ENCODE results near the gene F7. TPM values are rescaled to one million over a fixed set of nuclear protein-coding genes. Genes with fewer than 3 reads are reported as not detected.

The F7 gene
- polyA plus RNA-seq, 2 of the 4 experiments (the other 2 are of a cell fraction), result 0.26 to 0.65 TPM

DNA sequence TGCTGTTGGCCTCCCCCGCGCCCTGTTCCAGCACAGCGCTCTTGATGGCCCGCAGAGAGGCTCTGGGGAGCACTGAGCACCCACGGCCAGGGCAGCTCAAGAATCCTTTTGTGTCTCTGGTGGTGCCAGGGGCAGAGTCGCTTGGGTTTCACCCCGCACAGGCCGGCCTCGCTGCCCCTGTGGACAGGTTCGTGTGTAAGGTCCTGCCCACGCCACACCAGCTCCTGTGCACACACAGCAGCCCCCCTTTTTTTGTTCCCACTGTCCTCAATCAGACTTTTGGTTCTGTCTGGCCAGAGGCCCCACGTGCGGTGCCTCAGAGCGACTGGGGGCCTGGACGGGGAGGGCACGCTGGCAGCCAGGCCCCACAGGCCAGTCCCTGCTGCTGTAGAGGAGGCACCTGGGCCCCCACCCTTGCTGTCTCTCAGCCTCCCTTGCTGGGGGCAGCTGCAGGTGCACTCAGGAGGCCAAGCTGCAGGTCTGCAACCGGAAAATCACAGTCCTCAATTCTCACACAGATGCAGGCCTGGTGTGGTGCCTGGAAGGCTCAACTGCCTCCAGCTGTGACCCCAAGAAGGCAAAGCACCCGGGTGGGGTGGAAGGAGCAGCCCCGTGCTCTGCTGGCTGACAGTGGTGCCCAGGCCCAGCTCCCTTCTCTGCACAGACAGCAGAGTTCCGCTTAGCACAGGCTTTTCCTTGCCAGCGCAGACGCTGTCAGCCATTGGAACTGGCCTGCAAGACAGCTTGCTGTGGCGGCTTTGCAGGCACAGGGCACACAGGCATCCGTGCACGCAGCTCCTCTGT is 12.6 kb upstream of the F7 start:
- CTCF ChIA-PET, result interaction anchor here (0.5 to 0.9 kb wide), 2 partner anchors 18 to 21 kb away, joined by 3 read pairs; no protein-coding TSS in a partner anchor
- FAIRE-seq (no peak), ATAC-seq (no peak), DNase-seq (ENCODE audit: low read depth in 1 of 2, low spot score in 1 of 2) (no peak)
- 74% methylated on average over 9 of the region's 25 CpGs for WGBS (ENCODE audit: missing lambda C conversion rate)
- H3K27ac ChIP-seq, result no peak overlapping the region
- no peak overlapping the region for H3K4me2 ChIP-seq
- TF ChIP-seq ESRRA (IDR thresholded peaks at IDR 0.05; ENCODE audit: borderline replicate concordance, low read length) (no peak), JUNB (IDR thresholded peaks at IDR 0.05) (no peak)
- no peak overlapping the region for H3K4me3 ChIP-seq
- H3K4me1 ChIP-seq, result no peaks in the 10 kb centered on the region
- H3K9me3 ChIP-seq, result no peaks in the 10 kb centered on the region
- POLR2A ChIA-PET, result no interaction called here

DNA sequence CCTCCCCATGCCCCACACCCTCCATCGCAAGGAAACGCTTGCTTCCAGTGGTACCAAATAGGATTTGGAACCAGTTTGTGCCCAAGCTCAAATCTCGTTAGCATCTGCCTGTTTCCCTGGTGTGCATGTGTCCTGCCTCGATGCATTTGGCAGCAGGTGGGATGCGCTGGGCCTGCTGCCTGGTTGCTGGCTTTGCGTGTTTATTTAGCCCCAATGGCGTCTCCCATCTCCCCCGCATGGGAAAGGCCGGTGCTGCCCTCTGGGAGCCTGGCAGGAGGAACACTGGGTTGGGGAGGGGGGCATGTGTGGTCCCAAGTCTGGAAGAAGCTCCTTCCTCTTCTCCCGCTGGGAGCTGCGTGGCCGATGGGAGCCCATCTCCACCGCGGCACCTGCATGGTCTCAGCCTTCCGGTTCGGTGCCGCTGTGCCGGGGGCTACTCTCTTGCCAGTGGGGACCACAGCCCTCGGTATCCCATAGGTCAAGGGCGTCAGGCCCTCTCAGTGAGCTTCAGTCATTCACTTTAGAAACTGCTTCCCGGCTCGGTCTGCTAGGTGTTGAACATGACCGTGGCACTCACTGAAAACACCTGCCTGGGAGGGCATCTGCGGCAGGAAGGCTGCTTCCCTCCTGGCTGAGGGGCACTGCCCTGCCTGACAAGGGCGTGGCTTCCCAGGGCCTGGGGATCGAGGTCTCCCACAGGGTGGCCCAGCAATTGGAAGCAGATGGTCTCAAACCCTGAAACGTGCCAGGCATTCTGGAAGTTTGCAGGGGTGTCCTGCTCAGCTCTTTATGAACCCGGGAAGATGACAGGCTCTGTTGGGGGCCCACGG is 11.8 kb upstream of the F7 start:
- no peaks in the 10 kb centered on the region for H3K4me1 ChIP-seq
- DNase-seq (ENCODE audit: low read depth in 1 of 2, low spot score in 1 of 2) (no peak), ATAC-seq (no peak), FAIRE-seq (no peak)
- no peak overlapping the region for H3K4me2 ChIP-seq
- H3K4me3 ChIP-seq, result no peak overlapping the region
- ChIA-PET POLR2A (no interaction called here), CTCF (interaction anchor here (0.9 kb wide), 1 partner anchor 21 kb away, joined by 3 read pairs; no protein-coding TSS in a partner anchor)
- TF ChIP-seq SMC3 (IDR thresholded peaks at IDR 0.05) (no peak), CBX8 (IDR thresholded peaks at IDR 0.05) (no peak), BHLHE40 (IDR thresholded peaks at IDR 0.05; ENCODE audit: low read depth, low read length) (no peak), CBX2 (IDR thresholded peaks at IDR 0.05; ENCODE audit: borderline replicate concordance, low read depth) (no peak), RNF2 (IDR thresholded peaks at IDR 0.05; ENCODE audit: borderline replicate concordance, low read depth) (no peak), NR3C1 (IDR thresholded peaks at IDR 0.05) (no peak), ZSCAN20 (CRISPR knock-in tag; IDR thresholded peaks at IDR 0.05) (no peak), RFX5 (IDR thresholded peaks at IDR 0.05) (no peak), TFCP2L1 (CRISPR knock-in tag; IDR thresholded peaks at IDR 0.05) (no peak), TP53 (CRISPR knock-in tag; IDR thresholded peaks at IDR 0.05) (no peak), HOXA7 (CRISPR knock-in tag; IDR thresholded peaks at IDR 0.05) (no peak), ZFP36 (IDR thresholded peaks at IDR 0.05; ENCODE audit: borderline replicate concordance, partially characterized antibody) (no peak), KDM5A (IDR thresholded peaks at IDR 0.05) (no peak)
- TF ChIP-seq, protein P1, sequence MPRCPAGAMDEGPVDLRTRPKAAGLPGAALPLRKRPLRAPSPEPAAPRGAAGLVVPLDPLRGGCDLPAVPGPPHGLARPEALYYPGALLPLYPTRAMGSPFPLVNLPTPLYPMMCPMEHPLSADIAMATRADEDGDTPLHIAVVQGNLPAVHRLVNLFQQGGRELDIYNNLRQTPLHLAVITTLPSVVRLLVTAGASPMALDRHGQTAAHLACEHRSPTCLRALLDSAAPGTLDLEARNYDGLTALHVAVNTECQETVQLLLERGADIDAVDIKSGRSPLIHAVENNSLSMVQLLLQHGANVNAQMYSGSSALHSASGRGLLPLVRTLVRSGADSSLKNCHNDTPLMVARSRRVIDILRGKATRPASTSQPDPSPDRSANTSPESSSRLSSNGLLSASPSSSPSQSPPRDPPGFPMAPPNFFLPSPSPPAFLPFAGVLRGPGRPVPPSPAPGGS (IDR thresholded peaks at IDR 0.05), result no peak
- TF ChIP-seq, protein P2, sequence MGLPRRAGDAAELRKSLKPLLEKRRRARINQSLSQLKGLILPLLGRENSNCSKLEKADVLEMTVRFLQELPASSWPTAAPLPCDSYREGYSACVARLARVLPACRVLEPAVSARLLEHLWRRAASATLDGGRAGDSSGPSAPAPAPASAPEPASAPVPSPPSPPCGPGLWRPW (IDR thresholded peaks at IDR 0.05), result no peak
- TF ChIP-seq, protein P3, sequence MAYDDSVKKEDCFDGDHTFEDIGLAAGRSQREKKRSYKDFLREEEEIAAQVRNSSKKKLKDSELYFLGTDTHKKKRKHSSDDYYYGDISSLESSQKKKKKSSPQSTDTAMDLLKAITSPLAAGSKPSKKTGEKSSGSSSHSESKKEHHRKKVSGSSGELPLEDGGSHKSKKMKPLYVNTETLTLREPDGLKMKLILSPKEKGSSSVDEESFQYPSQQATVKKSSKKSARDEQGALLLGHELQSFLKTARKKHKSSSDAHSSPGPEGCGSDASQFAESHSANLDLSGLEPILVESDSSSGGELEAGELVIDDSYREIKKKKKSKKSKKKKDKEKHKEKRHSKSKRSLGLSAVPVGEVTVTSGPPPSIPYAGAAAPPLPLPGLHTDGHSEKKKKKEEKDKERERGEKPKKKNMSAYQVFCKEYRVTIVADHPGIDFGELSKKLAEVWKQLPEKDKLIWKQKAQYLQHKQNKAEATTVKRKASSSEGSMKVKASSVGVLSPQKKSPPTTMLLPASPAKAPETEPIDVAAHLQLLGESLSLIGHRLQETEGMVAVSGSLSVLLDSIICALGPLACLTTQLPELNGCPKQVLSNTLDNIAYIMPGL (CRISPR knock-in tag; IDR thresholded peaks at IDR 0.05; ENCODE audit: borderline replicate concordance), result no peak
- H3K9me3 ChIP-seq, result no peaks in the 10 kb centered on the region
- H3K27ac ChIP-seq, result no peak overlapping the region
- WGBS (ENCODE audit: missing lambda C conversion rate), result 90% methylated on average over 14 of the region's 29 CpGs

DNA sequence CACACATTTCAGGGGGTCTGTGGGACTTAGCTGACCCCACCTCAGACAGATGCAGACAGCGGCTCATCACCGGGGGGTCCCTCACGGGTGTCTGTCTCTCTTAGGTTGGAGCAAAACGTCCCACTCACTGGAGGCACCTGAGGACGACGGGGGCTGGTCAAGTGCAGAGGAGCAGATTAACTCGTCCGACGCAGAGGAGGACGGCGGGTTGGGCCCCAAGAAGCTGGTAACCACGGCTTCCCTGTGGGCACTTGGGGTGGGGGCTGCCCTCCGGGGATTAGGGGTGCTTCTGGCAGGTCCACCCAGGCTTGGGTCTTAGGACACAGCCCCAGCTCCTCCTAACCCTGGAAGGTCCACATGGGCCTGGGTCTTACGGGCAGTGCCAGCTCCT is 11.2 kb upstream of the F7 start:
- CTCF ChIA-PET, result interaction anchor here (0.9 kb wide), 1 partner anchor 20 kb away, joined by 3 read pairs; no protein-coding TSS in a partner anchor

More for the DNA sequence above, 11.2 kb upstream of the F7 start:
- Histone ChIP-seq H3K4me2 (no peak overlapping the region), H3K27ac (no peak overlapping the region), H3K9me3 (no peaks in the 10 kb centered on the region), H3K4me3 (no peak overlapping the region), H3K4me1 (no peaks in the 10 kb centered on the region)
- POLR2A ChIA-PET, result no interaction called here
- WGBS (ENCODE audit: missing lambda C conversion rate), result 60% methylated on average over 4 of the region's 14 CpGs
- no peak for FAIRE-seq
- no peak for DNase-seq (ENCODE audit: low read depth in 1 of 2, low spot score in 1 of 2)
- TF ChIP-seq RFX5 (IDR thresholded peaks at IDR 0.05) (no peak), HOXB13 (CRISPR knock-in tag; IDR thresholded peaks at IDR 0.05; ENCODE audit: low read depth) (no peak), CHD4 (IDR thresholded peaks at IDR 0.05; ENCODE audit: borderline replicate concordance) (no peak), MAZ (IDR thresholded peaks at IDR 0.05; ENCODE audit: borderline replicate concordance, low read depth, low read length) (no peak), BHLHE40 (IDR thresholded peaks at IDR 0.05; ENCODE audit: low read depth, low read length) (no peak), JUNB (IDR thresholded peaks at IDR 0.05) (no peak), ZNF302 (CRISPR knock-in tag; IDR thresholded peaks at IDR 0.05) (no peak), ESRRA (IDR thresholded peaks at IDR 0.05; ENCODE audit: borderline replicate concordance, low read length) (no peak), JUN (IDR thresholded peaks at IDR 0.05) (no peak), FOSB (CRISPR knock-in tag; IDR thresholded peaks at IDR 0.05) (no peak)
- TF ChIP-seq, protein P4, sequence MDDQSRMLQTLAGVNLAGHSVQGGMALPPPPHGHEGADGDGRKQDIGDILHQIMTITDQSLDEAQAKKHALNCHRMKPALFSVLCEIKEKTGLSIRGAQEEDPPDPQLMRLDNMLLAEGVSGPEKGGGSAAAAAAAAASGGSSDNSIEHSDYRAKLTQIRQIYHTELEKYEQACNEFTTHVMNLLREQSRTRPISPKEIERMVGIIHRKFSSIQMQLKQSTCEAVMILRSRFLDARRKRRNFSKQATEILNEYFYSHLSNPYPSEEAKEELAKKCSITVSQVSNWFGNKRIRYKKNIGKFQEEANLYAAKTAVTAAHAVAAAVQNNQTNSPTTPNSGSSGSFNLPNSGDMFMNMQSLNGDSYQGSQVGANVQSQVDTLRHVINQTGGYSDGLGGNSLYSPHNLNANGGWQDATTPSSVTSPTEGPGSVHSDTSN (IDR thresholded peaks at IDR 0.05), result no peak
- ATAC-seq, result no peak

All from A549 (cell line).